HUDEP-2 (cell line): Measurements from ENCODE around the gene AGO3.
A peak's percentile ranks its signal among the peaks of the same experiment; 100 is the strongest.
"Not testable (repeated sequence)": the region's sequence is repeated elsewhere in the genome, so short reads cannot be mapped to it uniquely, and the experiment has no call there.

Experiments
- DNase-seq, 76 experiments: peaks; one replicate each; lab custom pipeline; 2025; ENCODE audit not compliant: unreplicated experiment in 76 of 76; lab: John Stamatoyannopoulos, UW

The AGO3 gene

GRCh38 chr1:35930593-35931445 is at the start of gene AGO3:
Gene AGO3 (plus strand): TSS chr1:35931105. CDS start chr1:35931427, 322 bp downstream.
- DNase-seq = peak in 64 of 76 experiments; percentile 15 to 80 (median 57)

GRCh38 chr1:35881850-35882273 is 49.0 kb upstream of the AGO3 start:
- peak in 5 of 76 experiments; percentile 2 to 22 (median 9) for DNase-seq

- no peak for DNase-seq
Measured at GRCh38 chr1:35882586-35882944, 48.3 kb upstream of the AGO3 start.

- peak in 73 of 76 experiments; percentile 56 to 95 (median 88) for DNase-seq
Measured at GRCh38 chr1:35882945-35883634, 47.8 kb upstream of the AGO3 start, which contains the start of gene AGO1. Gene AGO1 (plus strand): TSS chr1:35883209. CDS start chr1:35883422, 213 bp downstream.

- peak in 2 of 76 experiments; percentile 7 to 12 for DNase-seq
Measured at GRCh38 chr1:35883635-35884101, 47.2 kb upstream of the AGO3 start.

- no peak for DNase-seq
Measured at GRCh38 chr1:35884934-35885333, 46.0 kb upstream of the AGO3 start.

- no peak for DNase-seq
Measured at GRCh38 chr1:35885961-35886558, 44.8 kb upstream of the AGO3 start.

- no peak for DNase-seq
Measured at GRCh38 chr1:35886577-35887431, 44.1 kb upstream of the AGO3 start.

- no peak for DNase-seq
Measured at GRCh38 chr1:35887508-35887907, 43.4 kb upstream of the AGO3 start.

- DNase-seq = no peak
Measured at GRCh38 chr1:35888255-35888654, 42.6 kb upstream of the AGO3 start.

GRCh38 chr1:35888981-35889380 is 41.9 kb upstream of the AGO3 start:
- not testable (repeated sequence) for DNase-seq

- DNase-seq = no peak
Measured at GRCh38 chr1:35893051-35893879, 37.6 kb upstream of the AGO3 start.

- peak in 47 of 76 experiments; percentile 5 to 68 (median 30) for DNase-seq
Measured at GRCh38 chr1:35894183-35894582, 36.7 kb upstream of the AGO3 start.

GRCh38 chr1:35894656-35895055 is 36.2 kb upstream of the AGO3 start:
- DNase-seq = no peak

GRCh38 chr1:35899941-35900340 is 31.0 kb upstream of the AGO3 start:
- DNase-seq = peak in 1 of 76 experiments; percentile 4

- no peak for DNase-seq
Measured at GRCh38 chr1:35901235-35901634, 29.7 kb upstream of the AGO3 start.

- no peak for DNase-seq
Measured at GRCh38 chr1:35902671-35903070, 28.2 kb upstream of the AGO3 start.

- no peak for DNase-seq
Measured at GRCh38 chr1:35914717-35915116, 16.2 kb upstream of the AGO3 start.

GRCh38 chr1:35915693-35916092 is 15.2 kb upstream of the AGO3 start:
- DNase-seq = no peak
